Neural crest cell (in vitro differentiated cells): ENCODE results near the gene NME9. TPM values are rescaled to one million over a fixed set of nuclear protein-coding genes. Genes with fewer than 3 reads are reported as not detected.

Experiments used
- DNase-seq: peaks from one replicate; pipeline ENCODE4 v3.0.0; 2021; ENCODE audit warnings: low read depth, mixed read lengths, low spot score
- H3K27ac Mint-ChIP-seq: one replicate; pipeline ENCODE4 v1.8.0; 2021; ENCODE audit warnings: mild to moderate bottlenecking, mixed read lengths; ENCODE audit not compliant: unreplicated experiment
- H3K27me3 Mint-ChIP-seq: 2 replicates; pipeline ENCODE4 v1.8.0; 2021; ENCODE audit warnings: low read depth, mild to moderate bottlenecking, mixed read lengths
- H3K36me3 Mint-ChIP-seq: 2 replicates; pipeline ENCODE4 v1.8.0; 2021; ENCODE audit warnings: low read depth, mild to moderate bottlenecking, mixed read lengths
- H3K4me1 Mint-ChIP-seq: 2 replicates; pipeline ENCODE4 v1.8.0; 2021; ENCODE audit warnings: mixed read lengths
- H3K4me3 Mint-ChIP-seq: one replicate; pipeline ENCODE4 v1.8.0; 2021; ENCODE audit warnings: mild to moderate bottlenecking, mixed read lengths
- H3K9me3 Mint-ChIP-seq: 2 replicates; pipeline ENCODE4 v1.8.0; 2021; ENCODE audit warnings: mixed read lengths
- CTCF ChIP-seq: fragments of 200-600 bp; sonication (generic); conservative IDR thresholded peaks from 2 replicates; pipeline ENCODE4 v1.5.0; 2021; ENCODE audit warnings: antibody characterized with exemption, mild to moderate bottlenecking
- total RNA-seq: library from RNA; stranded (reverse); gene quantifications from 2 replicates; pipeline ENCODE4 v1.2.1, GENCODE V29; 2021

NME9 gene
- total RNA-seq, 1 donor from 2014 or later: 0.79 TPM

- Mint-ChIP-seq H3K4me3 (no peak overlapping the region), H3K27ac (no peak overlapping the region), H3K9me3 (peaks cover 2% of the 10 kb centered on the region)
Observed at GRCh38 chr3:138375447-138375846, 45.8 kb upstream of the NME9 start.

GRCh38 chr3:138374573-138375134 is 45.0 kb upstream of the NME9 start:
- no peak for TF ChIP-seq CTCF
- peaks cover 6% of the 10 kb centered on the region for H3K4me1 Mint-ChIP-seq
- no peak for DNase-seq
- no peaks in the 10 kb centered on the region for H3K27me3 Mint-ChIP-seq
- peaks cover 10% of the 10 kb centered on the region for H3K36me3 Mint-ChIP-seq
- no peak overlapping the region for H3K4me3 Mint-ChIP-seq
- no peak overlapping the region for H3K27ac Mint-ChIP-seq
- peaks cover 2% of the 10 kb centered on the region for H3K9me3 Mint-ChIP-seq

More at GRCh38 chr3:138375447-138375846, 45.8 kb upstream of the NME9 start:
- H3K36me3 Mint-ChIP-seq: peaks cover 10% of the 10 kb centered on the region
- peaks cover 6% of the 10 kb centered on the region for H3K4me1 Mint-ChIP-seq
- H3K27me3 Mint-ChIP-seq: no peaks in the 10 kb centered on the region
- no peak for DNase-seq
- TF ChIP-seq CTCF: no peak

- no peak for DNase-seq
- no peaks in the 10 kb centered on the region for H3K27me3 Mint-ChIP-seq
- peaks cover 2% of the 10 kb centered on the region for H3K9me3 Mint-ChIP-seq
- H3K36me3 Mint-ChIP-seq: peaks cover 10% of the 10 kb centered on the region
- TF ChIP-seq CTCF: no peak
- H3K4me1 Mint-ChIP-seq: peaks cover 6% of the 10 kb centered on the region
- no peak overlapping the region for H3K4me3 Mint-ChIP-seq
- H3K27ac Mint-ChIP-seq: no peak overlapping the region
Observed at GRCh38 chr3:138373736-138374094, 44.1 kb upstream of the NME9 start.

GRCh38 chr3:138373087-138373735 is 43.6 kb upstream of the NME9 start:
- peaks cover 6% of the 10 kb centered on the region for H3K4me1 Mint-ChIP-seq
- no peaks in the 10 kb centered on the region for H3K27me3 Mint-ChIP-seq
- TF ChIP-seq CTCF: no peak
- no peak overlapping the region for H3K4me3 Mint-ChIP-seq
- no peak for DNase-seq
- H3K36me3 Mint-ChIP-seq: peaks cover 10% of the 10 kb centered on the region
- H3K27ac Mint-ChIP-seq: no peak overlapping the region
- peaks cover 2% of the 10 kb centered on the region for H3K9me3 Mint-ChIP-seq

- no peak for DNase-seq
- no peaks in the 10 kb centered on the region for H3K27me3 Mint-ChIP-seq
- H3K36me3 Mint-ChIP-seq: peaks cover 10% of the 10 kb centered on the region
- peaks cover 15% of the 10 kb centered on the region for H3K4me1 Mint-ChIP-seq
- peaks cover 2% of the 10 kb centered on the region for H3K9me3 Mint-ChIP-seq
- no peak overlapping the region for H3K27ac Mint-ChIP-seq
- no peak for TF ChIP-seq CTCF
- no peak overlapping the region for H3K4me3 Mint-ChIP-seq
Observed at GRCh38 chr3:138371070-138371965, 41.7 kb upstream of the NME9 start.
